ENCODE data around the gene ANP32E.

Gene ANP32E

DNA sequence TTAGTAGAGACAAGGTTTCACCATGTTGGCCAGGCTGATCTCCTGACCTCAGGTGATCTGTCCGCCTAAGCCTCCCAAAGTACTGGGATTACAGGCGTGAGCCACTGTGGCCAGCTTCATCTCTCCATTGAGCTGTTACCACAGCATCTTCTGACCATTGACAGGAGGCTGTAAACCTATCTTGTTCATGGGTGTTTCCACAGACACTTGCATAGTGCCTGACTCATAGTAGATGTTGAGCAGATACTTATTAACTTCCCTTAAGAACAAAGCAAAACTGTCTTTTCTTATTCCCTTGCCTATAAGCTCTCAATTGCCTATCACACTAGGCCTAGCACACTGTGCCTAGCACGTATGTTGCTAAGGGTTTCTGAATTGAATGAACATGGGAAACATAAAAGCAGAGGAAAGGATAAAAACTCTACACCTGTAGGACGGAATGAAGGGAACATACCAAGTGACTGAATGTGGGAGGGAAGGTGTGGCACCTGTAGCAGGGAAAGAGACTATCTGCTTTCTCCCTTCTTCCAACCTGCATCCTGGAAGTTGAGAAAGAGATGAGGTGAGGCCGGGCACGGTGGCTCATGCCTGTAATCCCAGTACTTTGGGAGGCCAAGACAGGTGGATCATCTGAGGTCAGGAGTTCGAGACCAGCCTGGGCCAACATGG is 35.5 kb upstream of the ANP32E start:
- Histone ChIP-seq H3K4me3 (replicated peaks; ENCODE audit: insufficient read depth, low read length) (no peak overlapping the region), H3K27ac (replicated peaks) (no peak overlapping the region), H3K27me3 (ENCODE audit: insufficient read depth, poor library complexity, severe bottlenecking) (no peaks in the 10 kb centered on the region)
- DNase-seq (ENCODE audit: low read depth in 1 of 2, low spot score in 1 of 2), result no peak
- TF ChIP-seq, protein P1, sequence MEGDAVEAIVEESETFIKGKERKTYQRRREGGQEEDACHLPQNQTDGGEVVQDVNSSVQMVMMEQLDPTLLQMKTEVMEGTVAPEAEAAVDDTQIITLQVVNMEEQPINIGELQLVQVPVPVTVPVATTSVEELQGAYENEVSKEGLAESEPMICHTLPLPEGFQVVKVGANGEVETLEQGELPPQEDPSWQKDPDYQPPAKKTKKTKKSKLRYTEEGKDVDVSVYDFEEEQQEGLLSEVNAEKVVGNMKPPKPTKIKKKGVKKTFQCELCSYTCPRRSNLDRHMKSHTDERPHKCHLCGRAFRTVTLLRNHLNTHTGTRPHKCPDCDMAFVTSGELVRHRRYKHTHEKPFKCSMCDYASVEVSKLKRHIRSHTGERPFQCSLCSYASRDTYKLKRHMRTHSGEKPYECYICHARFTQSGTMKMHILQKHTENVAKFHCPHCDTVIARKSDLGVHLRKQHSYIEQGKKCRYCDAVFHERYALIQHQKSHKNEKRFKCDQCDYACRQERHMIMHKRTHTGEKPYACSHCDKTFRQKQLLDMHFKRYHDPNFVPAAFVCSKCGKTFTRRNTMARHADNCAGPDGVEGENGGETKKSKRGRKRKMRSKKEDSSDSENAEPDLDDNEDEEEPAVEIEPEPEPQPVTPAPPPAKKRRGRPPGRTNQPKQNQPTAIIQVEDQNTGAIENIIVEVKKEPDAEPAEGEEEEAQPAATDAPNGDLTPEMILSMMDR (IDR thresholded peaks at IDR 0.05; ENCODE audit: insufficient read depth, low read length), result no peak
- TF ChIP-seq SPI1 (IDR thresholded peaks at IDR 0.05; ENCODE audit: borderline replicate concordance, low read depth), result no peak
- TF ChIP-seq GABPA (IDR thresholded peaks at IDR 0.05; ENCODE audit: low read depth), result no peak
- no peak for TF ChIP-seq POLR2AphosphoS5 (IDR thresholded peaks at IDR 0.05; ENCODE audit: low read depth)
- TF ChIP-seq, protein P2, sequence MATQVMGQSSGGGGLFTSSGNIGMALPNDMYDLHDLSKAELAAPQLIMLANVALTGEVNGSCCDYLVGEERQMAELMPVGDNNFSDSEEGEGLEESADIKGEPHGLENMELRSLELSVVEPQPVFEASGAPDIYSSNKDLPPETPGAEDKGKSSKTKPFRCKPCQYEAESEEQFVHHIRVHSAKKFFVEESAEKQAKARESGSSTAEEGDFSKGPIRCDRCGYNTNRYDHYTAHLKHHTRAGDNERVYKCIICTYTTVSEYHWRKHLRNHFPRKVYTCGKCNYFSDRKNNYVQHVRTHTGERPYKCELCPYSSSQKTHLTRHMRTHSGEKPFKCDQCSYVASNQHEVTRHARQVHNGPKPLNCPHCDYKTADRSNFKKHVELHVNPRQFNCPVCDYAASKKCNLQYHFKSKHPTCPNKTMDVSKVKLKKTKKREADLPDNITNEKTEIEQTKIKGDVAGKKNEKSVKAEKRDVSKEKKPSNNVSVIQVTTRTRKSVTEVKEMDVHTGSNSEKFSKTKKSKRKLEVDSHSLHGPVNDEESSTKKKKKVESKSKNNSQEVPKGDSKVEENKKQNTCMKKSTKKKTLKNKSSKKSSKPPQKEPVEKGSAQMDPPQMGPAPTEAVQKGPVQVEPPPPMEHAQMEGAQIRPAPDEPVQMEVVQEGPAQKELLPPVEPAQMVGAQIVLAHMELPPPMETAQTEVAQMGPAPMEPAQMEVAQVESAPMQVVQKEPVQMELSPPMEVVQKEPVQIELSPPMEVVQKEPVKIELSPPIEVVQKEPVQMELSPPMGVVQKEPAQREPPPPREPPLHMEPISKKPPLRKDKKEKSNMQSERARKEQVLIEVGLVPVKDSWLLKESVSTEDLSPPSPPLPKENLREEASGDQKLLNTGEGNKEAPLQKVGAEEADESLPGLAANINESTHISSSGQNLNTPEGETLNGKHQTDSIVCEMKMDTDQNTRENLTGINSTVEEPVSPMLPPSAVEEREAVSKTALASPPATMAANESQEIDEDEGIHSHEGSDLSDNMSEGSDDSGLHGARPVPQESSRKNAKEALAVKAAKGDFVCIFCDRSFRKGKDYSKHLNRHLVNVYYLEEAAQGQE (IDR thresholded peaks at IDR 0.05; ENCODE audit: insufficient replicate concordance, low read depth), result no peak

DNA sequence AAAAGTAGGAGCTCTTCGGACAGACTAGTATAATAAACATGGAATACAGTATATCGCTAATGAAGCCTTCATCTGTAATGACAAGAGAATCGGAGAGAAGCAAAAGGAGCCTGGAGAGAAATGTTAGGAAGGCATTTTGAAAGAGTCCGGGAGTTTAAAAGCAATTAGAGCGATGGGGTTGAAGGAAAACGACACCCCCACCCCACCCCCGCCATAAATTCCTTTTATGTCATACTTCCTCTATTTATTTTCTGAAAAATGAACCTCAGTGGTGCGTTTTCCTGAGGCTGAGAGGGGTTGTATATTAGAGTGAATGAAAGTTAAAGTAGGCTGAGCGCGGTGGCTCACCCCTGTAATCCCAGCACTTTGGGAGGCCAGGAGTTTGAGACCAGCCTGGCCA is 33.5 kb upstream of the ANP32E start:
- no peak for DNase-seq (ENCODE audit: low read depth in 1 of 2, low spot score in 1 of 2)
- Histone ChIP-seq H3K4me3 (replicated peaks; ENCODE audit: insufficient read depth, low read length) (peak overlapping the region; percentile 91), H3K27me3 (ENCODE audit: insufficient read depth, poor library complexity, severe bottlenecking) (no peaks in the 10 kb centered on the region), H3K27ac (replicated peaks) (peak overlapping the region; percentile 92)
- TF ChIP-seq, protein P1 (IDR thresholded peaks at IDR 0.05; ENCODE audit: insufficient read depth, low read length), result no peak
- TF ChIP-seq SPI1 (IDR thresholded peaks at IDR 0.05; ENCODE audit: borderline replicate concordance, low read depth) (no peak), GABPA (IDR thresholded peaks at IDR 0.05; ENCODE audit: low read depth) (no peak), POLR2AphosphoS5 (IDR thresholded peaks at IDR 0.05; ENCODE audit: low read depth) (no peak)
- TF ChIP-seq, protein P2 (IDR thresholded peaks at IDR 0.05; ENCODE audit: insufficient replicate concordance, low read depth), result no peak

DNA sequence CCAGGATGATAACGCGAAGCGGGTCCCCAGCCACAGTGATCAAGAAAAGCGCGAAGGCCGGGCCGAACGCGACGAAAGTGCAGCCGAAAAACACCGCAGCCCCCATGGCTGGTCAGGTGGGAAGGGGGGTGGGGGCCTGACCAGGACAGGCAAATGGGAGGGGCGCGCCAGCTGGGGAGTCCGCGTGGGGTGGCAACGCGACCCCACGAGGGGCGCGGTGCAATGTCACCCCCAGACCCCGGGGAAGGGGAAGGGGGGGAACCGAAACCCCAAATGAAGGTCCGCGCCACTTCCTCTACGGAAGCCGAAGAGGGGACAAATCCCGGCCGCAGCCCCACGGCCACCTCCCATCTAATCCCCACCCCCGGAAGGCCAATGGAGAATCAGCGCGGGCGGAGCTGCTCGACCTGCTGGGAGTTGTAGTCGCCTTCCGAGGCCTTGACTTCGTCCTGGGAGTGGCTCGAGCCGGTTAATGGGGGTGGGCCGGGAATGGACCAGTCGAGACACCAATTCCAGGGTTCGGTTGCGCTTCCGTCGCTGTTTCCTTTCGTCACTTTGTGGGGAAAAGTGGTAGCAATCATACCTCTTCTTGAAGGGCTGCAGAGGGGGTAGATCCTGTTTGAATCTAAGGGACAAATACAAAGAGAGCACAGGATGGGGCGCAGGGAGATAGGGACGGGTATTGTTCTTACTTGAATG is 32.9 kb upstream of the ANP32E start, which contains the start of gene APH1A:
APH1A (minus strand) TSS at position 312 of the 699 bp plus-strand sequence; CDS start at position 106, 206 bp downstream.
- H3K4me3 ChIP-seq (replicated peaks; ENCODE audit: insufficient read depth, low read length), result peak within 1 kb of the TSS; percentile 91
- H3K27me3 ChIP-seq (ENCODE audit: insufficient read depth, poor library complexity, severe bottlenecking), result no peaks in the 10 kb centered on the region
- peak within 1 kb of the TSS; percentile 92 for H3K27ac ChIP-seq (replicated peaks)
- TF ChIP-seq, protein P1 (IDR thresholded peaks at IDR 0.05; ENCODE audit: insufficient read depth, low read length), result no peak
- TF ChIP-seq SPI1 (IDR thresholded peaks at IDR 0.05; ENCODE audit: borderline replicate concordance, low read depth) (peak; percentile 73; the same call in 1 of the 2 replicates), GABPA (IDR thresholded peaks at IDR 0.05; ENCODE audit: low read depth) (peak; percentile 77), POLR2AphosphoS5 (IDR thresholded peaks at IDR 0.05; ENCODE audit: low read depth) (peak; percentile 26; the same call in 1 of the 2 replicates)
- TF ChIP-seq, protein P2 (IDR thresholded peaks at IDR 0.05; ENCODE audit: insufficient replicate concordance, low read depth), result no peak
- DNase-seq (ENCODE audit: low read depth in 1 of 2, low spot score in 1 of 2), result peak; percentile 95 to 98
